Endothelial cell of umbilical vein (primary cell): ENCODE results near the gene B3GNT7.

Experiments
- CTCF ChIP-seq, 2 donors: IDR thresholded peaks; 1 replicate in 1 of 2; 2 replicates in 1 of 2; pipeline ENCODE4 v1.5.1; 2011; ENCODE audit warnings: low read length in 2 of 2, mild to moderate bottlenecking in 2 of 2, moderate library complexity in 2 of 2, control low read depth in 1 of 2, inconsistent platforms in 1 of 2, low read depth in 1 of 2; ENCODE audit not compliant: insufficient read depth in 1 of 2; ENCODE audit errors: extremely low read depth in 1 of 2
- EZH2 ChIP-seq: IDR thresholded peaks from 2 replicates; pipeline ENCODE4 v1.6.1; 2012; ENCODE audit warnings: borderline replicate concordance, low read depth, mild to moderate bottlenecking, moderate library complexity, low read length, inconsistent platforms; ENCODE audit not compliant: severe bottlenecking
- GATA2 ChIP-seq: IDR thresholded peaks from 2 replicates; pipeline ENCODE4 v1.7.0; 2011; ENCODE audit warnings: low read depth, mild to moderate bottlenecking, moderate library complexity, mixed read lengths, low read length; ENCODE audit not compliant: insufficient read length, insufficient read depth
- MAX ChIP-seq: IDR thresholded peaks from 2 replicates; pipeline ENCODE4 v1.6.1; 2011; ENCODE audit not compliant: insufficient read depth, insufficient read length
- MYC ChIP-seq: IDR thresholded peaks from one replicate; pipeline ENCODE4 v1.6.1; 2011; ENCODE audit warnings: mild to moderate bottlenecking, low read depth, low read length
- POLR2A ChIP-seq: IDR thresholded peaks from 2 replicates; pipeline ENCODE4 v1.6.1; 2012; ENCODE audit warnings: low read depth, mild to moderate bottlenecking, control low read depth, low read length
- POLR2AphosphoS5 ChIP-seq: IDR thresholded peaks from 2 replicates; pipeline ENCODE4 v1.6.1; 2012; ENCODE audit warnings: low read depth, mild to moderate bottlenecking, control low read depth, low read length, moderate library complexity; ENCODE audit not compliant: insufficient read depth

GRCh38 chr2:231347081-231347480 is 48.4 kb upstream of the B3GNT7 start:
- no peak for TF ChIP-seq CTCF (IDR thresholded peaks at IDR 0.05; ENCODE audit: extremely low read depth in 1 of 2, insufficient read depth in 1 of 2, low read depth in 1 of 2, low read length in 2 of 2)
- TF ChIP-seq MAX = no peak
- no peak for TF ChIP-seq POLR2AphosphoS5
- no peak for TF ChIP-seq POLR2A
- TF ChIP-seq GATA2 = no peak
- TF ChIP-seq EZH2 = no peak
- no peak for TF ChIP-seq MYC
